Left ventricle myocardium inferior (tissue), 1 donor: ENCODE data around the gene AMBRA1. TPM values are rescaled to one million over a fixed set of nuclear protein-coding genes. Genes with fewer than 3 reads are reported as not detected.
A peak's percentile ranks its signal among the peaks of the same experiment; 100 is the strongest.
"Not testable (repeated sequence)": the region's sequence is repeated elsewhere in the genome, so short reads cannot be mapped to it uniquely, and the experiment has no call there.

ENCODE experiments used
- DNase-seq: peaks from one replicate; pipeline ENCODE4 v3.0.0-alpha.2; 2020
- H3K27ac ChIP-seq: fragments of 200-600 bp; replicated peaks from 2 replicates; pipeline ENCODE4 v1.8.0; 2021
- H3K27me3 ChIP-seq: fragments of 200-600 bp; 2 replicates; pipeline ENCODE4 v1.8.0; 2021; ENCODE audit warnings: low read depth
- H3K36me3 ChIP-seq: fragments of 200-600 bp; 2 replicates; pipeline ENCODE4 v1.8.0; 2021
- H3K4me1 ChIP-seq: fragments of 200-600 bp; 2 replicates; pipeline ENCODE4 v1.8.0; 2021
- H3K4me3 ChIP-seq: fragments of 200-600 bp; 2 replicates; pipeline ENCODE4 v1.8.0; 2021; ENCODE audit warnings: mild to moderate bottlenecking, moderate library complexity
- H3K9me3 ChIP-seq: fragments of 200-600 bp; replicated peaks from 2 replicates; pipeline ENCODE4 v1.8.0; 2021
- CTCF ChIP-seq: fragments of 200-600 bp; IDR thresholded peaks from 2 replicates; pipeline ENCODE4 v1.8.0; 2021; ENCODE audit warnings: antibody characterized with exemption, mild to moderate bottlenecking, borderline replicate concordance
- intact Hi-C: fragments of 100-400 bp; cut with micrococcal nuclease; formaldehyde crosslinking; loops from one replicate; pipeline ENCODE4 v1.11.0; 2022
- total RNA-seq: library from RNA; stranded (reverse); fragmentation: NEBNext Ultra II Directional; extraction: Animal tissue kit (Norgen Biotek cat#: 25700); gene quantifications from one replicate; pipeline ENCODE4 v1.2.1, GENCODE V29; 2021
- donor health status: DM: no; HTN: yes; CAD: no; lungs with severe emphysema.

Gene AMBRA1
- total RNA-seq, 1 donor from 2014 or later = 14.2 TPM

GRCh38 chr11:46372086-46372485 is 221.7 kb downstream of the AMBRA1 start:
- intact Hi-C loops = no loop called here
- H3K27me3 ChIP-seq = no peaks in the 10 kb centered on the region
- H3K27ac ChIP-seq = no peak overlapping the region
- H3K4me3 ChIP-seq = no peak overlapping the region
- no peak for TF ChIP-seq CTCF
- H3K36me3 ChIP-seq = peaks cover 92% of the 10 kb centered on the region
- DNase-seq = no peak
- peaks cover 18% of the 10 kb centered on the region for H3K4me1 ChIP-seq
- H3K9me3 ChIP-seq = no peaks in the 10 kb centered on the region

GRCh38 chr11:46371262-46371661 is 222.6 kb downstream of the AMBRA1 start:
- intact Hi-C loops, H3K9me3 ChIP-seq, DNase-seq, H3K4me3 ChIP-seq, H3K27ac ChIP-seq, H3K27me3 ChIP-seq: not testable (repeated sequence)
- H3K36me3 ChIP-seq = peaks cover 90% of the 10 kb centered on the region
- peaks cover 26% of the 10 kb centered on the region for H3K4me1 ChIP-seq

- intact Hi-C loops = no loop called here
- DNase-seq = no peak
- Histone ChIP-seq H3K4me1 (peaks cover 36% of the 10 kb centered on the region), H3K9me3 (no peaks in the 10 kb centered on the region), H3K27ac (no peak overlapping the region), H3K36me3 (peaks cover 80% of the 10 kb centered on the region), H3K27me3 (no peaks in the 10 kb centered on the region), H3K4me3 (no peak overlapping the region)
- TF ChIP-seq CTCF = no peak
Observed at GRCh38 chr11:46370253-46370652, 223.6 kb downstream of the AMBRA1 start.

GRCh38 chr11:46369458-46370152 is 224.2 kb downstream of the AMBRA1 start:
- Histone ChIP-seq H3K4me3 (no peak overlapping the region), H3K4me1 (peaks cover 42% of the 10 kb centered on the region), H3K27me3 (no peaks in the 10 kb centered on the region), H3K27ac (no peak overlapping the region), H3K36me3 (peaks cover 74% of the 10 kb centered on the region), H3K9me3 (no peaks in the 10 kb centered on the region)
- DNase-seq = no peak
- peak; percentile 85 for TF ChIP-seq CTCF
- intact Hi-C loops = no loop called here

GRCh38 chr11:46367916-46368267 is 225.9 kb downstream of the AMBRA1 start:
- peak overlapping the region; percentile 21 for H3K4me3 ChIP-seq
- peaks cover 60% of the 10 kb centered on the region for H3K4me1 ChIP-seq
- H3K9me3 ChIP-seq = no peaks in the 10 kb centered on the region
- peaks cover 57% of the 10 kb centered on the region for H3K36me3 ChIP-seq
- peak; percentile 20 for TF ChIP-seq CTCF
- H3K27ac ChIP-seq = peak overlapping the region; percentile 57
- no peaks in the 10 kb centered on the region for H3K27me3 ChIP-seq
- DNase-seq = no peak
- intact Hi-C loops = no loop called here

- Histone ChIP-seq H3K4me3 (peak overlapping the region; percentile 21), H3K27ac (peak overlapping the region; percentile 57), H3K4me1 (peaks cover 65% of the 10 kb centered on the region), H3K36me3 (peaks cover 52% of the 10 kb centered on the region), H3K9me3 (no peaks in the 10 kb centered on the region), H3K27me3 (no peaks in the 10 kb centered on the region)
- intact Hi-C loops = no loop called here
- TF ChIP-seq CTCF = peak; percentile 95
- DNase-seq = peak; percentile 75
Observed at GRCh38 chr11:46367244-46367915, 226.4 kb downstream of the AMBRA1 start.
